Measurements from ENCODE around the gene KCNIP4. TPM values are rescaled to one million over a fixed set of nuclear protein-coding genes. Genes with fewer than 3 reads are reported as not detected.

KCNIP4 gene
- total and polyA plus RNA-seq, 2 of the 8 experiments (the other 6 are each of a cell fraction or from before 2014, with no cell fraction given), result 0.06 TPM; not detected in 1

DNA sequence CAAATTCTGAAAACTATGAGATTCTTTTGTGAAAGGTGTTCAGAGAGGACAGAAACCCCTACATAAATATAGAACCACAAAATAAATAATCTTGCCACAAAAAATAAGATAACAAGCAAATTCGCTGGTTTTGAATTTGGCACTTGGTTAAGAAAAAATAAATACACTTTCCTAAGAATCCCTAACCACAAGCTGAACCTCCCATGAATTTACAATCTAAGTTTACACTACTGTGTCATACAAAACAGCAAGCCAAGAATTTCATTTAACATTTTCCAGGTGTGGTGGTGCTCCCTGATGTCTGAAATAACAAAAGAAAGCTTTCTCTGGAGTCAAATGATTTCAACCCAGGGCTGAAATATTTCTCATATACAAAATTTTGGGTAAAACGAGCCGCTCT, 121.0 kb downstream of the KCNIP4 start:
- no peak overlapping the region for H2BK120ac ChIP-seq (replicated peaks; ENCODE audit: low read depth, low read length)
- H3K4me2 ChIP-seq (ENCODE audit: insufficient read depth in 1 of 2, low read depth in 2 of 2, low read length in 2 of 2), result no peak overlapping the region
- no peak overlapping the region for H2BK15ac ChIP-seq (ENCODE audit: low read length)
- H3K23ac ChIP-seq (ENCODE audit: insufficient read length), result no peak overlapping the region
- H3K79me1 ChIP-seq (ENCODE audit: low read depth, low read length), result no peaks in the 10 kb centered on the region
- no peaks in the 10 kb centered on the region for H3K79me2 ChIP-seq (ENCODE audit: control insufficient read depth in 1 of 2, insufficient read depth in 2 of 2, low read length in 2 of 2)
- DNase-seq (ENCODE audit: low read depth in 1 of 2, low spot score in 2 of 2) (no peak), FAIRE-seq (no peak)
- H3K18ac ChIP-seq (ENCODE audit: extremely low read depth, low read length), result no peak overlapping the region
- H3K27ac ChIP-seq (ENCODE audit: low read depth, low read length), result no peak overlapping the region
- no peak overlapping the region for H4K91ac ChIP-seq (replicated peaks; ENCODE audit: insufficient read length, low read length)
- H2BK12ac ChIP-seq (ENCODE audit: low read depth, low read length), result no peak overlapping the region
- no peaks in the 10 kb centered on the region for H3K23me2 ChIP-seq (ENCODE audit: low read depth, low read length)
- H3K9me3 ChIP-seq (ENCODE audit: insufficient read depth in 2 of 2, low read depth in 1 of 2, low read length in 1 of 2), result no peaks in the 10 kb centered on the region
- H3K9ac ChIP-seq (replicated peaks in 1 of 4; ENCODE audit: extremely low read depth in 1 of 4, low read depth in 3 of 4, low read length in 3 of 4), result no peak overlapping the region
- H3K4ac ChIP-seq (replicated peaks; ENCODE audit: insufficient read length, low read depth, low read length), result no peak overlapping the region
- 93% methylated on average over 3 of the region's 3 CpGs; no CpG with 5 or more reads in 1 of the 2 experiments for WGBS, 2 experiments (ENCODE audit: extremely low coverage in 1 of 2, insufficient coverage in 1 of 2, insufficient read length in 1 of 2, insufficient replicate concordance in 2 of 2, low coverage in 1 of 2, low lambda C conversion rate in 2 of 2, missing lambda C conversion rate in 1 of 2)
- H3K36me3 ChIP-seq (ENCODE audit: control insufficient read depth in 2 of 4, insufficient read depth in 4 of 4, low read length in 3 of 4), result no peaks in the 10 kb centered on the region
- no peaks in the 10 kb centered on the region for H3K4me1 ChIP-seq (replicated peaks in 1 of 4; ENCODE audit: control insufficient read depth in 3 of 4, insufficient read depth in 4 of 4, low read length in 3 of 4)
- H4K5ac ChIP-seq (ENCODE audit: insufficient read length, low read depth, low read length), result no peak overlapping the region
- H3K27me3 ChIP-seq (replicated peaks in 1 of 4; ENCODE audit: control insufficient read depth in 3 of 4, extremely low read depth in 1 of 4, insufficient read depth in 3 of 4, low read length in 3 of 4), result peaks cover 0 to 2% (median 0%) of the 10 kb centered on the region in 4 experiments; a peak in 1 of 7 replicates
- H2BK20ac ChIP-seq (ENCODE audit: low read length), result no peak overlapping the region
- no peak overlapping the region for H3K56ac ChIP-seq (replicated peaks; ENCODE audit: insufficient read length, low read depth, low read length)
- H2AFZ ChIP-seq (ENCODE audit: low read length), result no peak overlapping the region
- no peaks in the 10 kb centered on the region for H4K20me1 ChIP-seq (replicated peaks in 1 of 2; ENCODE audit: control insufficient read depth in 1 of 2, insufficient read depth in 2 of 2, low read length in 2 of 2)
- H2AK5ac ChIP-seq (ENCODE audit: low read depth, low read length), result no peak overlapping the region
- POLR2A ChIA-PET (ENCODE audit: partially characterized antibody), result no interaction called here
- no peak overlapping the region for H3K14ac ChIP-seq (ENCODE audit: insufficient read length)
- no peak overlapping the region for H4K8ac ChIP-seq (ENCODE audit: extremely low read depth, insufficient read depth, low read length)
- no peak overlapping the region for H2BK5ac ChIP-seq (ENCODE audit: low read depth, low read length)
- no peak overlapping the region for H3K4me3 ChIP-seq (ENCODE audit: extremely low read depth in 1 of 4, insufficient read depth in 2 of 4, low read depth in 3 of 4, low read length in 4 of 4)
- CTCF ChIA-PET (ENCODE audit: partially characterized antibody), result interaction anchor here (1.0 kb wide), 1 partner anchor 51 kb away, joined by 4 read pairs; no protein-coding TSS in a partner anchor
- no peak for TF ChIP-seq CEBPB (IDR thresholded peaks at IDR 0.05; ENCODE audit: low read depth, low read length)
- TF ChIP-seq SIN3A (conservative IDR thresholded peaks at IDR 0.05 in 1 of 2, IDR thresholded peaks at IDR 0.05 in 1 of 2; ENCODE audit: low read depth in 1 of 2, low read length in 2 of 2), result no peak
- TF ChIP-seq, protein P1, sequence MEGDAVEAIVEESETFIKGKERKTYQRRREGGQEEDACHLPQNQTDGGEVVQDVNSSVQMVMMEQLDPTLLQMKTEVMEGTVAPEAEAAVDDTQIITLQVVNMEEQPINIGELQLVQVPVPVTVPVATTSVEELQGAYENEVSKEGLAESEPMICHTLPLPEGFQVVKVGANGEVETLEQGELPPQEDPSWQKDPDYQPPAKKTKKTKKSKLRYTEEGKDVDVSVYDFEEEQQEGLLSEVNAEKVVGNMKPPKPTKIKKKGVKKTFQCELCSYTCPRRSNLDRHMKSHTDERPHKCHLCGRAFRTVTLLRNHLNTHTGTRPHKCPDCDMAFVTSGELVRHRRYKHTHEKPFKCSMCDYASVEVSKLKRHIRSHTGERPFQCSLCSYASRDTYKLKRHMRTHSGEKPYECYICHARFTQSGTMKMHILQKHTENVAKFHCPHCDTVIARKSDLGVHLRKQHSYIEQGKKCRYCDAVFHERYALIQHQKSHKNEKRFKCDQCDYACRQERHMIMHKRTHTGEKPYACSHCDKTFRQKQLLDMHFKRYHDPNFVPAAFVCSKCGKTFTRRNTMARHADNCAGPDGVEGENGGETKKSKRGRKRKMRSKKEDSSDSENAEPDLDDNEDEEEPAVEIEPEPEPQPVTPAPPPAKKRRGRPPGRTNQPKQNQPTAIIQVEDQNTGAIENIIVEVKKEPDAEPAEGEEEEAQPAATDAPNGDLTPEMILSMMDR (IDR thresholded peaks at IDR 0.05; ENCODE audit: control extremely low read depth in 1 of 3, insufficient read depth in 1 of 3, low read depth in 1 of 3, low read length in 3 of 3), result no peak
- TF ChIP-seq, protein P2, sequence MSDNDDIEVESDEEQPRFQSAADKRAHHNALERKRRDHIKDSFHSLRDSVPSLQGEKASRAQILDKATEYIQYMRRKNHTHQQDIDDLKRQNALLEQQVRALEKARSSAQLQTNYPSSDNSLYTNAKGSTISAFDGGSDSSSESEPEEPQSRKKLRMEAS (IDR thresholded peaks at IDR 0.05), result no peak

Measured in H1 (cell line).